ENCODE measurements around the gene NEK4.
"Not testable (repeated sequence)": the region's sequence is repeated elsewhere in the genome, so short reads cannot be mapped to it uniquely, and the experiment has no call there.

The NEK4 gene

DNA sequence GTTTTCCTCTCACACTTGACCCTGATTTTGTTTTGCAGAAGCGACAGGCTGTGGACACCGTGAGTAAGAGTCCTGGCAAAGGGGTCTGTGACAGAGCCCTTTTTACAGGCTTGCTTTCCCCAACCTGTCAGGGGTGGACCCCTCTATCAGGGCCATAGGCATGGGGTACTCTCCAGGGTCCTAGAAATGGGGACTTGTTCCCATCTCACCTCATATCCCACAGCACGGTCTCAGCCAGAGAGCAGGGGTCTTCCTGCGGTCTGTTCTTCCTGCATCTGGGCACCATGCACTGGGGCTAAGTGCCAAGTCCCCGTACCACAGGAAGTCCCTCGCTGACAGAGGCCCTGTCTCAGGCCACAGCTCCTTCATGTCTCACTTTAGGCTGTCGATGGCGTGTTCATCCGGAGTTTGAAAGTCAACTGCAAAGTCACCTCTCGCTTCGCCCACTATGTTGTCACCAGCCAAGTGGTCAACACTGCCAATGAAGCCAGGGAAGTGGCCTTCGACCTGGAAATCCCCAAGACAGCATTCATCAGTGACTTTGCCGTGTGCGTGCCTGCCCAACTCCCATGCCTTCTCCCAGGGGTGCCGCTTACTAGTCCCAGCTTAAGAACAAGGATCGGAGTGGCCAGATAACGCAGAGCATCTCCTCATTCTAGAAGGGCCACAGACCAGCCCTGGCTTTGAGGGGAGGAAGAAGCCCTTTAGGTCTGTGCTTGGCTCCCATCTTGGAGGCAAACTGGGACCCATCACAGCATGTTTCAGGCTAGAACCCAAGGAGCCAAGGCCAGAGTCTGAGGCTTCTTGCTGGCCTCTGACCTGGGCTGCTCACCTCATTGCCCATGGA lies 7.4 kb upstream of the NEK4 start:
- no peaks in the 10 kb centered on the region for H3K27me3 ChIP-seq (ENCODE audit: low read depth, low read length)
- H4K20me1 ChIP-seq (ENCODE audit: insufficient read depth, low read length): no peaks in the 10 kb centered on the region
- no peak overlapping the region for H3K4me3 ChIP-seq (ENCODE audit: low read length)
- no peaks in the 10 kb centered on the region for H3K79me2 ChIP-seq (ENCODE audit: low read length)
- H2AFZ ChIP-seq (ENCODE audit: low read depth, low read length): no peak overlapping the region
- no peak overlapping the region for H3K27ac ChIP-seq (ENCODE audit: low read length)
- H3K4me1 ChIP-seq (ENCODE audit: low read length): peaks cover 35% of the 10 kb centered on the region
- H3K4me2 ChIP-seq (ENCODE audit: low read length): 0 out of 2 replicates have a peak overlapping the region, but pooled peaks have one; percentile 72
- no peaks in the 10 kb centered on the region for H3K36me3 ChIP-seq (replicated peaks; ENCODE audit: low read depth, low read length)
- no peak overlapping the region for H3K9ac ChIP-seq (ENCODE audit: low read length)
- H3K9me3 ChIP-seq (ENCODE audit: insufficient read depth, low read length): no peaks in the 10 kb centered on the region
- TF ChIP-seq, protein P1, sequence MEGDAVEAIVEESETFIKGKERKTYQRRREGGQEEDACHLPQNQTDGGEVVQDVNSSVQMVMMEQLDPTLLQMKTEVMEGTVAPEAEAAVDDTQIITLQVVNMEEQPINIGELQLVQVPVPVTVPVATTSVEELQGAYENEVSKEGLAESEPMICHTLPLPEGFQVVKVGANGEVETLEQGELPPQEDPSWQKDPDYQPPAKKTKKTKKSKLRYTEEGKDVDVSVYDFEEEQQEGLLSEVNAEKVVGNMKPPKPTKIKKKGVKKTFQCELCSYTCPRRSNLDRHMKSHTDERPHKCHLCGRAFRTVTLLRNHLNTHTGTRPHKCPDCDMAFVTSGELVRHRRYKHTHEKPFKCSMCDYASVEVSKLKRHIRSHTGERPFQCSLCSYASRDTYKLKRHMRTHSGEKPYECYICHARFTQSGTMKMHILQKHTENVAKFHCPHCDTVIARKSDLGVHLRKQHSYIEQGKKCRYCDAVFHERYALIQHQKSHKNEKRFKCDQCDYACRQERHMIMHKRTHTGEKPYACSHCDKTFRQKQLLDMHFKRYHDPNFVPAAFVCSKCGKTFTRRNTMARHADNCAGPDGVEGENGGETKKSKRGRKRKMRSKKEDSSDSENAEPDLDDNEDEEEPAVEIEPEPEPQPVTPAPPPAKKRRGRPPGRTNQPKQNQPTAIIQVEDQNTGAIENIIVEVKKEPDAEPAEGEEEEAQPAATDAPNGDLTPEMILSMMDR (IDR thresholded peaks at IDR 0.05; ENCODE audit: low read depth, low read length): no peak
- TF ChIP-seq EZH2phosphoT487 (IDR thresholded peaks at IDR 0.05; ENCODE audit: low read depth): no peak

DNA sequence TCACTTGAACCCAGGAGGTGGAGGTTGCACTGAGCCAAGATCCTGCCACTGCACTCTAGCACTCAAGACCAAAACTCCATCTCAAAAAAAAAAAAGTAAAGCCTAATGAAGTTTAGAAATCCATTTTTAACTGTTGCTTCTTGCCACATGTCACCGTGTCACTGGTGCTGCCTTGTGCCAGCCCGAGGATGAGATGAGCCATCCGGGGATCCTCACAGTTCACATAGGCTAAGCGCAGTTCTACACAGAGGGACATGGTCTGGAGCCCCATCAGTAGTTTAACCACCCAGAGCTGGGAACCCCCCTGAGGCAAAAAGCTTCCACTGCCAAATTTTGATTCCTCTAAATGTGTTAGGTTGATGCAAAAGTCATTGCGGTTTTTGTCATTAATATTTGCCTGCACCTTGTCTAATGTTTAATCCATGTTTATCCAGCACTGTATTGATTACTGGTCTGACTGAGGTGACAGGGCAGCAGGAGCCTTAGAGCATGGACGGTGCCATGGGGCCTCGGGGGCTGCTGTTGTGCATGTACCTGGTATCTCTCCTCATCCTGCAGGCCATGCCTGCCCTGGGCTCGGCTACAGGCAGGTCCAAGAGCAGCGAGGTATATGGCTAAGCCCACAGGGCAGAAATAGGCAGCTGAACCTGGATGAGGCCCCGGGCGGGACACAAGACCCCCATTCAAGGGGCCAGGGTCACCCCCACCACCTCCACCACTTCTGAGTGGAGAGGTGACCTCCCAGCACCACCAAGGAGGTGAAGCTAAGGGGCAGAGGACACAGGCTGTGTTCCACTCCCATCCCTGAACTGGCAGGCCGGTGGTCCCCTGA lies 6.6 kb upstream of the NEK4 start, which contains the start of gene ITIH1:
ITIH1 (plus strand) TSS at position 473 of the 832 bp plus-strand sequence; CDS start at position 490, 17 bp downstream.
- H3K27ac ChIP-seq (ENCODE audit: low read length): no peak within 1 kb of the TSS
- H3K9ac ChIP-seq (ENCODE audit: low read length): no peak within 1 kb of the TSS
- no peaks in the 10 kb centered on the region for H4K20me1 ChIP-seq (ENCODE audit: insufficient read depth, low read length)
- peak within 1 kb of the TSS; percentile 34 for H3K4me2 ChIP-seq (ENCODE audit: low read length)
- H2AFZ ChIP-seq (ENCODE audit: low read depth, low read length): no peak within 1 kb of the TSS; the same call in 1 of the 2 replicates
- TF ChIP-seq EZH2phosphoT487 (IDR thresholded peaks at IDR 0.05; ENCODE audit: low read depth): no peak
- TF ChIP-seq, protein P1 (IDR thresholded peaks at IDR 0.05; ENCODE audit: low read depth, low read length): no peak
- no peaks in the 10 kb centered on the region for H3K79me2 ChIP-seq (ENCODE audit: low read length)
- no peak within 1 kb of the TSS for H3K4me3 ChIP-seq (ENCODE audit: low read length)
- peaks cover 35% of the 10 kb centered on the region for H3K4me1 ChIP-seq (ENCODE audit: low read length)
- no peaks in the 10 kb centered on the region for H3K27me3 ChIP-seq (ENCODE audit: low read depth, low read length)
- H3K36me3 ChIP-seq (replicated peaks; ENCODE audit: low read depth, low read length): no peaks in the 10 kb centered on the region
- H3K9me3 ChIP-seq (ENCODE audit: insufficient read depth, low read length): no peaks in the 10 kb centered on the region

GRCh38 chr3:52776486-52776885 lies 5.7 kb upstream of the NEK4 start:
- H3K27ac ChIP-seq (ENCODE audit: low read length); H3K9ac ChIP-seq (ENCODE audit: low read length); H2AFZ ChIP-seq (ENCODE audit: low read depth, low read length); H3K4me2 ChIP-seq (ENCODE audit: low read length); H3K27me3 ChIP-seq (ENCODE audit: low read depth, low read length); H3K36me3 ChIP-seq (replicated peaks; ENCODE audit: low read depth, low read length); H4K20me1 ChIP-seq (ENCODE audit: insufficient read depth, low read length); H3K4me3 ChIP-seq (ENCODE audit: low read length); H3K9me3 ChIP-seq (ENCODE audit: insufficient read depth, low read length); H3K79me2 ChIP-seq (ENCODE audit: low read length): not testable (repeated sequence)
- H3K4me1 ChIP-seq (ENCODE audit: low read length): peaks cover 38% of the 10 kb centered on the region

DNA sequence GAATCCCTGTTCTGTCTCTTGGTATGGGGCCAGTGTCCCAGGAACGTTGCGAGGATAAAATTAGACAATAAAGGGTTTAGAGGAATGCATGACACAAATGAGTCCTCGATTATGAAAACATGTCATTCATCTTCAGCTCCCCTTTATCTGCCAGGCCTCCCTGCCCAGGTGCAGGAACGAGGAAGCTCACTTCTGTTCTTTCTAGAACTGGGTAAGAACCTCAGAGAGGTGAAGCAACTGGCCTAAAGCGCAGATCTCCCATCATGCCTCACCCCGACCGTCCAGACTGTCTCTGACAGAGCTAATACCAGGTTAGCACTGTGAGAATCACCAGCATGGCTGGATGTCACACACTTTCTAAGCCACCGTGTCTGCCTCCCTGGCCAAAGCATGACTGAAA lies 5.1 kb upstream of the NEK4 start:
- H4K20me1 ChIP-seq (ENCODE audit: insufficient read depth, low read length): no peaks in the 10 kb centered on the region
- no peaks in the 10 kb centered on the region for H3K27me3 ChIP-seq (ENCODE audit: low read depth, low read length)
- no peak overlapping the region for H3K4me3 ChIP-seq (ENCODE audit: low read length)
- TF ChIP-seq, protein P1 (IDR thresholded peaks at IDR 0.05; ENCODE audit: low read depth, low read length): no peak
- TF ChIP-seq EZH2phosphoT487 (IDR thresholded peaks at IDR 0.05; ENCODE audit: low read depth): no peak
- H3K4me2 ChIP-seq (ENCODE audit: low read length): no peak overlapping the region
- H2AFZ ChIP-seq (ENCODE audit: low read depth, low read length): no peak overlapping the region
- H3K9ac ChIP-seq (ENCODE audit: low read length): no peak overlapping the region
- no peaks in the 10 kb centered on the region for H3K9me3 ChIP-seq (ENCODE audit: insufficient read depth, low read length)
- H3K27ac ChIP-seq (ENCODE audit: low read length): no peak overlapping the region
- peaks cover 41% of the 10 kb centered on the region for H3K4me1 ChIP-seq (ENCODE audit: low read length)
- no peaks in the 10 kb centered on the region for H3K36me3 ChIP-seq (replicated peaks; ENCODE audit: low read depth, low read length)
- H3K79me2 ChIP-seq (ENCODE audit: low read length): no peaks in the 10 kb centered on the region
